HepG2 (cell line): Measurements from ENCODE around the gene GSTA1. TPM values are rescaled to one million over a fixed set of nuclear protein-coding genes. Genes with fewer than 3 reads are reported as not detected.

Experiments used
- AGO1 ChIP-seq: fragments of 200-400 bp; formaldehyde crosslinking; IDR thresholded peaks from 2 replicates; pipeline ENCODE4 v1.6.1; 2017; ENCODE audit warnings: mild to moderate bottlenecking, low read depth, low read length, moderate library complexity; ENCODE audit not compliant: poor library complexity, severe bottlenecking
- BORCS8-MEF2B ChIP-seq: sonication (generic); formaldehyde crosslinking; IDR thresholded peaks from 2 replicates; pipeline ENCODE4 v1.8.0; 2022; ENCODE audit warnings: mild to moderate bottlenecking, missing genetic modification reagents
- FOXK2 ChIP-seq: fragments of 450-650 bp; IDR thresholded peaks from 2 replicates; pipeline ENCODE4 v1.6.1; 2016
- MED1 ChIP-seq: sonication (generic); formaldehyde crosslinking; IDR thresholded peaks from 2 replicates; pipeline ENCODE4 v1.4.0; 2020; ENCODE audit warnings: missing genetic modification reagents
- NFRKB ChIP-seq: fragments of 450-650 bp; IDR thresholded peaks from 2 replicates; pipeline ENCODE4 v1.6.1; 2017
- NR2F6 ChIP-seq, 2 experiments: IDR thresholded peaks; 2 replicates each; pipeline ENCODE4 v1.6.1; 2016; ENCODE audit warnings: antibody characterized with exemption in 1 of 2, mild to moderate bottlenecking in 1 of 2
- RAD51 ChIP-seq: fragments of 450-650 bp; IDR thresholded peaks from 2 replicates; pipeline ENCODE4 v1.6.1; 2016; ENCODE audit warnings: borderline replicate concordance
- SP4 ChIP-seq: sonication (generic); formaldehyde crosslinking; IDR thresholded peaks from 2 replicates; pipeline ENCODE4 v1.8.1; 2023; ENCODE audit warnings: mild to moderate bottlenecking, missing genetic modification reagents
- SRF ChIP-seq: IDR thresholded peaks from 2 replicates; pipeline ENCODE4 v1.6.1; 2011; ENCODE audit warnings: mild to moderate bottlenecking, low read depth, low read length, moderate library complexity
- SUZ12 ChIP-seq: fragments of 150-350 bp; IDR thresholded peaks from 2 replicates; pipeline ENCODE4 v1.6.1; 2014; ENCODE audit warnings: low read depth, low read length
- ZBTB1 ChIP-seq: sonication (generic); formaldehyde crosslinking; IDR thresholded peaks from 2 replicates; pipeline ENCODE4 v1.4.0; 2020; ENCODE audit warnings: missing genetic modification reagents, borderline replicate concordance
- ZNF101 ChIP-seq: sonication (generic); formaldehyde crosslinking; IDR thresholded peaks from 2 replicates; pipeline ENCODE4 v1.4.0; 2020; ENCODE audit warnings: mild to moderate bottlenecking, low read depth, missing genetic modification reagents, borderline replicate concordance
- ZNF124 ChIP-seq: sonication (generic); formaldehyde crosslinking; IDR thresholded peaks from 2 replicates; pipeline ENCODE4 v1.4.0; 2020; ENCODE audit warnings: missing genetic modification reagents
- ZNF138 ChIP-seq: sonication (generic); formaldehyde crosslinking; IDR thresholded peaks from 2 replicates; pipeline ENCODE4 v1.5.0; 2020; ENCODE audit warnings: mild to moderate bottlenecking, low read depth, missing genetic modification reagents
- ZNF225 ChIP-seq: sonication (generic); formaldehyde crosslinking; IDR thresholded peaks from 2 replicates; pipeline ENCODE4 v1.4.0; 2020; ENCODE audit warnings: mild to moderate bottlenecking, missing genetic modification reagents
- ZNF235 ChIP-seq: sonication (generic); formaldehyde crosslinking; IDR thresholded peaks from 2 replicates; pipeline ENCODE4 v1.8.1; 2023; ENCODE audit warnings: mild to moderate bottlenecking, missing genetic modification reagents, borderline replicate concordance
- ZNF30 ChIP-seq: sonication (generic); formaldehyde crosslinking; IDR thresholded peaks from 2 replicates; pipeline ENCODE4 v1.5.0; 2020; ENCODE audit warnings: mild to moderate bottlenecking, missing genetic modification reagents
- polyA plus RNA-seq, 8 experiments: library from polyadenylated mRNA; depleted of rRNA in 3 of 8; stranded (reverse) in 7 of 8; unstranded in 1 of 8; fragments of >200 nt; fragmentation: Illumina TruSeq in 4 of 8; extraction: Trizol in 4 of 8; gene quantifications; 2 replicates each; pipeline versions ENCODE4 v1.2.1 to v1.2.3, GENCODE V29; 2011 to 2016; ENCODE audit warnings: low read depth in 4 of 8, missing spikeins in 1 of 8, mixed read lengths in 1 of 8; ENCODE audit not compliant: insufficient read depth in 1 of 8
- total RNA-seq, 5 experiments: library from RNA; depleted of rRNA; stranded (reverse); fragments of >200 nt; fragmentation: Illumina TruSeq; extraction: Trizol; gene quantifications; 2 replicates each; pipeline ENCODE4 v1.2.3, GENCODE V29; 2016; ENCODE audit warnings: low read depth in 1 of 5
- TF ChIP-seq, protein P1 (sequence below): sonication (generic); formaldehyde crosslinking; IDR thresholded peaks from 2 replicates; pipeline ENCODE4 v1.4.0; 2020; ENCODE audit warnings: mild to moderate bottlenecking, low read depth, missing genetic modification reagents
- TF ChIP-seq, protein P2 (sequence below): sonication (generic); formaldehyde crosslinking; IDR thresholded peaks from 2 replicates; pipeline ENCODE4 v1.4.0; 2020; ENCODE audit warnings: missing genetic modification reagents, borderline replicate concordance
- TF ChIP-seq, protein P3 (sequence below): sonication (generic); formaldehyde crosslinking; IDR thresholded peaks from 2 replicates; pipeline ENCODE4 v1.5.0; 2020; ENCODE audit warnings: mild to moderate bottlenecking, missing genetic modification reagents, borderline replicate concordance
- TF ChIP-seq, protein P4 (sequence below): sonication (generic); formaldehyde crosslinking; IDR thresholded peaks from 2 replicates; pipeline ENCODE4 v1.5.1; 2020; ENCODE audit warnings: missing genetic modification reagents, mild to moderate bottlenecking, borderline replicate concordance

GSTA1 gene
- total and polyA plus RNA-seq, 2 of the 13 experiments (the other 11 are each of a cell fraction or from before 2014, with no cell fraction given): 6.2 to 282 TPM

DNA sequence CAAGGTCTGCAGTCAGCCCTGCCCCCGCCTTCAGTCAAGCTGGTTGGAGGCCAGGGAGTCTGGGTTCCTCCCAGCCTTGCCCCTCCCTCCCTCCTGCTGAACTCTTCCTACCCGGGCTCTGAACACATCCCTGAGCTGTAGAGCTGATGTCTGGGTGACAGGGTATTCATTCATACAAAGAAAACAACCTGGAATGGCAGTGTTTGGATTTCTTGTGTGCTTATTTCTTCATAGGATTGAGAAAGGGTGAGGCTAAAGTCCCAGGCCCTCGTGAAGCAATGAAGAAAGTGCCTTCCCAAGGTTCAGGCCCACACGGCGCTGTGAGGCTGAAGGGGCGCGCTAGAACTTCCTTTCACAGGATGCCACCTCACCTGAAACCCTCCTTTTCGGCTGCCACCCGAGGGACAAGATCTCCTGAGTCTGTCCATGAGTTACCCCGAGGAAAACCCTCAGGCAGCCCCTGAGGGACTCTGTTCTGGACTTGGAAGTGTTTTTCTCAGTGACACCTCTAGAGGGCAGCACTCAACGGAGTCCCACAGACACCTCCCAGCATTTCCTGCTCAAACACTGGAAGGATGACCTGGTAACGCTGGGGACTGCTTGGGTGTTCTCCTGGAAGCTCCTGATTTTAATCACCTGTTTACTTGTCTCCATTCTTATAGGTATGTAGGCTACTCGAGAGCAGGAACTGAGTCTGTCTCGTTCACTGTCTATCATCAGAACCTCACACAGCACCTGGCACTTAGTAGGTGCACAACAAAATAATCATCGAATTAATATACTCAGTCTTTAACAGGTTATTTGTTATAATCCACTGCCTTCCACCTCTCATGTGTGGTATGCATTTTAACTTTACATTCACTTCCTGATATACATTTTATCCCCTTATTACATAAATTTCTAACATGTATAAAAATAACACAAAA is 11.8 kb upstream of the GSTA1 start (continued):
- TF ChIP-seq, protein P1, sequence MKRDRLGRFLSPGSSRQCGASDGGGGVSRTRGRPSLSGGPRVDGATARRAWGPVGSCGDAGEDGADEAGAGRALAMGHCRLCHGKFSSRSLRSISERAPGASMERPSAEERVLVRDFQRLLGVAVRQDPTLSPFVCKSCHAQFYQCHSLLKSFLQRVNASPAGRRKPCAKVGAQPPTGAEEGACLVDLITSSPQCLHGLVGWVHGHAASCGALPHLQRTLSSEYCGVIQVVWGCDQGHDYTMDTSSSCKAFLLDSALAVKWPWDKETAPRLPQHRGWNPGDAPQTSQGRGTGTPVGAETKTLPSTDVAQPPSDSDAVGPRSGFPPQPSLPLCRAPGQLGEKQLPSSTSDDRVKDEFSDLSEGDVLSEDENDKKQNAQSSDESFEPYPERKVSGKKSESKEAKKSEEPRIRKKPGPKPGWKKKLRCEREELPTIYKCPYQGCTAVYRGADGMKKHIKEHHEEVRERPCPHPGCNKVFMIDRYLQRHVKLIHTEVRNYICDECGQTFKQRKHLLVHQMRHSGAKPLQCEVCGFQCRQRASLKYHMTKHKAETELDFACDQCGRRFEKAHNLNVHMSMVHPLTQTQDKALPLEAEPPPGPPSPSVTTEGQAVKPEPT (CRISPR knock-in tag): no peak
- TF ChIP-seq NR2F6 (IDR thresholded peaks at IDR 0.05) (peak; percentile 30; the same call in 1 of the 2 replicates), NR2F6 (CRISPR knock-in tag; IDR thresholded peaks at IDR 0.05) (peak; percentile 22; the same call in 1 of the 2 replicates), SP4 (no peak; the same call in 1 of the 2 replicates), ZNF225 (CRISPR knock-in tag) (0 out of 2 replicates have a peak, but pooled peaks have one; percentile 75), NFRKB (no peak), SUZ12 (no peak), BORCS8-MEF2B (peak; percentile 80; the same call in 1 of the 2 replicates), SRF (no peak), RAD51 (no peak), ZNF124 (CRISPR knock-in tag) (0 out of 2 replicates have a peak, but pooled peaks have one; percentile 19), ZNF101 (CRISPR knock-in tag) (no peak), ZNF235 (CRISPR knock-in tag) (no peak), ZBTB1 (CRISPR knock-in tag) (no peak), MED1 (no peak), FOXK2 (no peak), ZNF30 (no peak), AGO1 (no peak), ZNF138 (CRISPR knock-in tag) (no peak)
- TF ChIP-seq, protein P2, sequence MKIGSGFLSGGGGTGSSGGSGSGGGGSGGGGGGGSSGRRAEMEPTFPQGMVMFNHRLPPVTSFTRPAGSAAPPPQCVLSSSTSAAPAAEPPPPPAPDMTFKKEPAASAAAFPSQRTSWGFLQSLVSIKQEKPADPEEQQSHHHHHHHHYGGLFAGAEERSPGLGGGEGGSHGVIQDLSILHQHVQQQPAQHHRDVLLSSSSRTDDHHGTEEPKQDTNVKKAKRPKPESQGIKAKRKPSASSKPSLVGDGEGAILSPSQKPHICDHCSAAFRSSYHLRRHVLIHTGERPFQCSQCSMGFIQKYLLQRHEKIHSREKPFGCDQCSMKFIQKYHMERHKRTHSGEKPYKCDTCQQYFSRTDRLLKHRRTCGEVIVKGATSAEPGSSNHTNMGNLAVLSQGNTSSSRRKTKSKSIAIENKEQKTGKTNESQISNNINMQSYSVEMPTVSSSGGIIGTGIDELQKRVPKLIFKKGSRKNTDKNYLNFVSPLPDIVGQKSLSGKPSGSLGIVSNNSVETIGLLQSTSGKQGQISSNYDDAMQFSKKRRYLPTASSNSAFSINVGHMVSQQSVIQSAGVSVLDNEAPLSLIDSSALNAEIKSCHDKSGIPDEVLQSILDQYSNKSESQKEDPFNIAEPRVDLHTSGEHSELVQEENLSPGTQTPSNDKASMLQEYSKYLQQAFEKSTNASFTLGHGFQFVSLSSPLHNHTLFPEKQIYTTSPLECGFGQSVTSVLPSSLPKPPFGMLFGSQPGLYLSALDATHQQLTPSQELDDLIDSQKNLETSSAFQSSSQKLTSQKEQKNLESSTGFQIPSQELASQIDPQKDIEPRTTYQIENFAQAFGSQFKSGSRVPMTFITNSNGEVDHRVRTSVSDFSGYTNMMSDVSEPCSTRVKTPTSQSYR (CRISPR knock-in tag): no peak; the same call in 1 of the 2 replicates
- TF ChIP-seq, protein P3, sequence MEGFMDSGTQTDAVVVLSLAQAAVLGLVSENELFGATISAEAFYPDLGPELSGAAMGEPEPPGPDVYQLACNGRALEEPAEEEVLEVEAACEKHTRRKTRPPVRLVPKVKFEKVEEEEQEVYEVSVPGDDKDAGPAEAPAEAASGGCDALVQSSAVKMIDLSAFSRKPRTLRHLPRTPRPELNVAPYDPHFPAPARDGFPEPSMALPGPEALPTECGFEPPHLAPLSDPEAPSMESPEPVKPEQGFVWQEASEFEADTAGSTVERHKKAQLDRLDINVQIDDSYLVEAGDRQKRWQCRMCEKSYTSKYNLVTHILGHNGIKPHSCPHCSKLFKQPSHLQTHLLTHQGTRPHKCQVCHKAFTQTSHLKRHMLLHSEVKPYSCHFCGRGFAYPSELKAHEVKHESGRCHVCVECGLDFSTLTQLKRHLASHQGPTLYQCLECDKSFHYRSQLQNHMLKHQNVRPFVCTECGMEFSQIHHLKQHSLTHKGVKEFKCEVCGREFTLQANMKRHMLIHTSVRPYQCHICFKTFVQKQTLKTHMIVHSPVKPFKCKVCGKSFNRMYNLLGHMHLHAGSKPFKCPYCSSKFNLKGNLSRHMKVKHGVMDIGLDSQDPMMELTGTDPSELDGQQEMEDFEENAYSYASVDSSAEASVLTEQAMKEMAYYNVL (CRISPR knock-in tag): peak; percentile 66; the same call in 1 of the 2 replicates
- TF ChIP-seq, protein P4, sequence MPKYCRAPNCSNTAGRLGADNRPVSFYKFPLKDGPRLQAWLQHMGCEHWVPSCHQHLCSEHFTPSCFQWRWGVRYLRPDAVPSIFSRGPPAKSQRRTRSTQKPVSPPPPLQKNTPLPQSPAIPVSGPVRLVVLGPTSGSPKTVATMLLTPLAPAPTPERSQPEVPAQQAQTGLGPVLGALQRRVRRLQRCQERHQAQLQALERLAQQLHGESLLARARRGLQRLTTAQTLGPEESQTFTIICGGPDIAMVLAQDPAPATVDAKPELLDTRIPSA (CRISPR knock-in tag): no peak
